Cerebellar cortex (tissue), 1 donor: ENCODE results near the gene CST7.
"Not testable (repeated sequence)": the region's sequence is repeated elsewhere in the genome, so short reads cannot be mapped to it uniquely, and the experiment has no call there.

Source experiments
- DNase-seq: peaks from one replicate; pipeline ENCODE4 v3.0.0-alpha.2; 2015; ENCODE audit warnings: low spot score

CST7 gene

DNA sequence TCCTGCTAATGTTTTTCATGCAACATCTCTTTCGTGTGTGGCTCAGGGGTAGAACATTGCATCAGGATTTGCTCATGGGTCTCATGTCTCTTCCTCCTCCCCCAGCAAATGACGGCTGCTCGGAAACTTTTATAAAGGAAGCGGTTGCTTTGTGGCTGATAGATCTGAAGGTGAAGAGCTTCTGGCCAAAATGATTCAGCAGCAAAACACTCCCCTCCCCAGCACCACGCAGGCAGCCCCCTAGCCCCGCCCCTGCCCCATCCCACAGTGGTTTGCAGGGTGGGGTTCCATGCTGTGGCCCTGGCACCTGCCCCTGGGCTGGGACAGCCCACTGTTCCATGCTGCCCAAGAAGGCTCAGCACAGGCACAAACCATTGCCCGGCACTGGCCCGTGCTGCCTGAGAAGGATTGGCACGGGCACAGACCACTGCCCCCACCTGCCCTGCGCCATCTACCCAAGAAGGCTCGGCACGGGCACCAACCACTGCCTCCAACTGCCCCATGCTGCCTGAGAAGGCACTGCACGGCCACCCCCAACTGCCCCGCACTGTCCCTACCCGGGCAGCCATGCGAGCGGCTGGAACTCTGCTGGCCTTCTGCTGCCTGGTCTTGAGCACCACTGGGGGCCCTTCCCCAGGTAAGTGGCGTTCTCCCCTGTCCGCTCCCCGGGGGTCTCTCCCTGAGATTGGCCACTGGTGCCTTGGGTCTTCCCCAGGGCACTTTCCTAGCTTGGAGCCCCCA, at the start of gene CST7:
CST7 (plus strand) TSS at position 331 of the 741 bp plus-strand sequence; CDS start at position 568, 237 bp downstream.
- DNase-seq = no peak

GRCh38 chr20:24906806-24907205, 42.3 kb upstream of the CST7 start:
- DNase-seq = no peak

GRCh38 chr20:24908642-24909041, 40.4 kb upstream of the CST7 start:
- no peak for DNase-seq

DNA sequence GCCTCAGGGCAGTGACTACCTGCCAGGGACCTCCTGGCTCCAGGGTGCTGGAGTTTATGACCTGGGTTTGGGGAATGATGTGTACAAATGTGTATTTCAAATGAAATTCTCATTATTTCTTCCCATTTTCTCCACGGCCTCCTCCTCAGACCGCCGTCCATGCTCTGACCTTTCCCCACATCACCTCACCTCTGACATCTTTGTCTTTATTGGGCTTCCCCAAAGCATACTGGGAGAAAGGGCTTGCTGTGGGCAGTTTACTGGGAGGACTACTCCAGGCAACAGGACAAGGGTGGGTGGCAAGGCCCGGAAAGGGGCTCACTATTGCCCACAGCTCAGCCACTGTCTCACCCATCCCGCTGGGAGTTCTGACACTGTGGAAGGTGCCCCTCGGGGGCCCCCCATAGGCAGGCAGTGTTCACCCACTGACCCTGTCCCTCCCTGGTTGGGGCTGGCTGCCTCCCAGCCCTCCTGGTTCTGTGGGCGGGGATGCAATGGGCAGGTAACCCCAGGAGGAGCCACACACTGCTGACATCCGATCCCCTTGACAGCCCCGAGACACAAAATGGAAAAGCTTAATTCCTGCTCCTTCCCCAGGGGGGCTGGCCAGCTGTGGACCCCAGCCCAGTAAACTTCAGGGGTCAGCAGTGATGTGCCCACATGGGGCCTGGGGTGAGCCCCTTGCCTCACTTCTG, 39.8 kb upstream of the CST7 start:
- no peak for DNase-seq

- DNase-seq = no peak
Measured at GRCh38 chr20:24909861-24910260, 39.2 kb upstream of the CST7 start.

GRCh38 chr20:24910461-24910860, 38.6 kb upstream of the CST7 start:
- no peak for DNase-seq

- DNase-seq = no peak
Measured at GRCh38 chr20:24911461-24911860, 37.6 kb upstream of the CST7 start.

GRCh38 chr20:24912397-24913075, 36.5 kb upstream of the CST7 start:
- DNase-seq = no peak

DNA sequence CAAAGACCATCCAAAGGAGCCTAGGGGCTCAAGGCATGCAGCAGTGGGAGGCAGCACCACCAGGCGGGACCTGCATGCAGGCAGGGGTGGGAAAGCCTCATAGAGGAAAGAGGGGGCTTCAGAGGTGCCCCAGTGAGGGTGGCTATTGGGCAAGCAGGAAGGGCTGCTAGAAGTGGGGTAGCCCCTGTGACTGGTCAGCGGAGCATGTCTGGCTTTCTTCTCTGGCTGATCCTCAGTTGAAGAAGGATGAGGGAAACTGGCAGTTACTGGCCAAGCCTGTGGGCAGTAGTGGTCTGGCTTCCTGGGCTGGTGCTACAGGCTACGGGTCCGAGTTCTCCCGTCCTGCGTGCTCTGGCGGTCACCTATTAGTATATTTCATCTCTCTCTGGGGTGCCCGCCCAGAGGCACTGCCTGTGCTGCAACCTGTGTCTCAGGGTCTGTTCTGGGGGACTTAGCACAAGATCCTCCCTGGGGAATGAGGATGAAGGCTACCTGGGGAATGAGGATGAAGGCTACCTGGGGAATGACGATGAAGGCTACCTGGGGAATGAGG, 35.9 kb upstream of the CST7 start:
- DNase-seq = no peak

GRCh38 chr20:24914388-24915241, 34.5 kb upstream of the CST7 start:
- DNase-seq = no peak

DNA sequence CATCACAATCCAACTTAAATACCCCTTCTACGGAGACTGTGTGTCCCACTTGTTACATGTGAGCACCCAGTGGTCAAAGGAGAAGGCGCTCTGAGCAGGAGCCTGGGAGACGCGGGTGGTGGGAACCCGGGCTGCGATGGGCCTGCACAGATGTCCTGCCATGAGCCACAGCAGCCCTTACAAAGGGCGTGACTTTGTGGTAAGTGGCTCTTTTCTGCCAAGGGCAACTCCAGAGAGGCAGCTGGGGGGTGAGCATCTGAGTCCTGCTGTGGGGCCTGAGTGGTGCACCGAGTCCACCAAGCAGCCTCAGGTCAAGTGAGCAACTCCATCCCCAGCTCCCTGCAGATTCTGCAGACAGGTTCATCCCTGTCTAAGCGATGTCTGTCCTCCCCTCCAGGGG, 33.6 kb upstream of the CST7 start:
- no peak for DNase-seq

DNA sequence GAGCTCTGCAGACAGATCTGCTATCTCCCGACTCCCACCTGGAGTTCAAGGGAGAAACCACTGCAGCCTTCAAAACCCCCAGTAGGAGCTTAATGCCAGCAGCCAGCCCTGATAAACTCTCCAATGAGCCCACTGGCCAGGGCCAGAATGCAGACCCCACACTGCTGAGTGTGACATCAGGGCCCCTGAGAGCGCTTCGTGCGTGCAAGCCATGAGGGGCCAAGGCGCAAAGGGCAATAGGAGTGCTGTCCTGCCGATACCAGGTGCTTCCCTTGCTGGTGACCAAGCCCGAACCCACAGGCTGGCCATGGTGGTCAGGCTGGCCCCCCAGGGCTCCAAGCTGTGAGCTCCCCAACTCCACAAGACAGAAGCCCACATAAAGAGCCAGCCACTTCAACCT, 33.2 kb upstream of the CST7 start:
- DNase-seq = no peak

DNA sequence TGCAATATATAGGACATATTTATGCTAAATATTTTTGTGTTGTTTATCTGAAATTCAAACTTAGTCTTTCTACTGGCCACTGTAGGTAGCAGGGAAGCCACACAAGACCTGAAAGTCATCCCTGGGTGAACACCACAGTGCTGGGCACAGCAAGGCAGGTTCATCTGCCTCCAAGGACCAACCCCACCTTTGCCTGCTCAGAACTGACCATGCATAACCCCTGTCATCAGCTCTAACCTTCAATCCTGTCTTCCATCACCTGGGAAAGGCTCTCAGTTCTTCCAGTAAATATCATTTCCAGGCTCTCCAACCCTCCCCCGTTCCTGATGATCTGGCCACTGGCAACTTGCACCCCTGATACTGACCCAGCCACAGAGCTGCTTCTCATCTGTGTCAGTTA, 32.7 kb upstream of the CST7 start:
- no peak for DNase-seq

DNA sequence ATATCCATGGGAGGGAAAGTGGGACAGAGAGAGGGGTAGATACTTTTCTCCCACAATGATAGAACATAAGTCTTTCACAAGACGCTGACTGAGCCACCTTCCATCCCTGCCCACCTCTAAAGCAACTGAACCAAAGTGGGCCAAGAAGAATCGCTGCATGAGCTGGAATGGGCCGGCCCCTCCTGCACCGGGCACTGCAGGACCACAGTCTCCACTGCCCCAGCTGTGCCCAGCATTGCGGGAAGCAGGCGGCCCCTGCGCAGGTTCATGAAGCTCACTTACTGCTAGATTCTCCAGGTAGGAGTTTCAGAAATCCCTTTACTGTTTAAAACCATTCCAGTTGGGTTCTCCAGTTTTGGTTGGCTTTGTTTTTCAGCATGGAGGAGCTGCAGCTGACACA, 32.0 kb upstream of the CST7 start:
- DNase-seq = no peak

DNA sequence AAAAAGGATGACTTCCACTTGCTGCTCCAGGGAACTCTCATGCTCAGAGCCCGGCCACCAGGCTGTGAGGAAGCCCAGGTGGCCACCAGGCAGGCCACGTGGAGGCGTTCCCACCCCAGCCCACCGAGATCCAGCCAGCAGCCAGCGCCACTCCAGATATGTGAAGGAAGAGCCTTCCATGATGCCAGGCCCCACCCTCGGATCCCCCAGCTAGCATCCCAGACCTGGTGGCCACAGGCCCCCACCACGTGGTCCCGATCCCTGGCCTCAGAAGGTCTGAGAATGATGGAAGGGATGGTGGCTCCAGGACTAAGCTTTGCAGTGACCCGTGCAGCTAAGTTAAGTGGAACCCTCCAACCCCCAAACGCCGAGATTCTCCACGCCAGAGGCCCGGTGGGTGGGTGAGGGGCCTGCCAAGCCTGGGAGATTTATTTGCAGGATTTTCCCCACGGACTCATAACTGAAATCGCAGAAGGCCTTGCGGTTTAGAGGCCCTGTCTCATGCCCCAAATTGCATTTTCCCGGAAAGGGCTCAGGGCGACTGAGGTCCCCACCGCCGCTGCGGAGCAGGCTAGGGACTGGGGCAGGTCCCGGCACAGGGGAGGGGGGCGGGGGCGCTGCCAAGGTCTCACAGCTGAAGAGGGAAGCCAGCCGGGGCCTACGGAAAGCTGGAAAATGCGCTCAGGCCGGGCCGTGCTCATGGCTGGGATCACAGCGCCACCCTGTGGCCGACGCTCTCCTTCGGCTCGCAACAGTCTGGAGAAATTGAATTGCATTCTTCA, 31.1 kb upstream of the CST7 start:
- DNase-seq = peak; percentile 80

GRCh38 chr20:24918579-24919566, 30.2 kb upstream of the CST7 start:
- no peak for DNase-seq

DNA sequence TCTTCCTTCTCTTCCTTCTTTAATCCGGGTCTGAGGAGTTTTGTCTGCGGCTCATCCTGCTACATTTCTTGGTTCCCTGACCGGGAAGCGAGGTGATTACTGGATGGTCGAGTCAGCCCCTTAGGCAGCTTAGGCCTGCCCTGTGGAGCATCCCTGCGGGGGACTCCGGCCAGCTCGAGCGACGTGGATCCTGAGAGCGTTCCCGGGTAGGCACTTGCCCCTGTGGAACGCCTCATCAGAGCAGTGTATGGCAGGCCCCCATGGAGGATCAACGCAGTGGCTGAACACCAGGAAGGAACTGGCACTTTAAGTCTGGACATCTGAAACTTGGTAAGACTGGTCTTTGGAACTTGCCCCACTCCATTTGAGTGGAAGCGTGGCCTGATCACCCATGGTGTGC, 29.4 kb upstream of the CST7 start:
- not testable (repeated sequence) for DNase-seq

GRCh38 chr20:24920706-24921105, 28.4 kb upstream of the CST7 start:
- DNase-seq = not testable (repeated sequence)

DNA sequence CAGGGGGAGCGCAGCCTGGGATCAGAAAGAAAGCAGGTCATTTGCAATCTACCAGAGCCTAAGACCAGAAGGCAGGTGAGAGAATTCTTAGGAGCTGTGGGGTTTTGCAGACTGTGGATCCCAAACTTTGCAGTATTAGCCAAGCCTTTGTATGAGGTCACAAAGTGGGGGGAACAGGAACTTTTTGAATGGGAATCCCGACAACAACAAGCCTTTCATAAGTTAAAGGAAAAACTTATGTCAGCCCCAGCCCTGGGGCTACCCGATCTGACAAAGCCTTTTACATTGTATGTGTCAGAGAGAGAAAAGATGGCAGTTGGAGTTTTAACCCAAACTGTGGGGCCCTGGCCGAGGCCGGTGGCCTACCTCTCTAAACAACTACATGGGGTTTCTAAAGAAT, 19.8 kb upstream of the CST7 start:
- DNase-seq = not testable (repeated sequence)
